ENCODE measurements around the gene ROBO1.

DNA sequence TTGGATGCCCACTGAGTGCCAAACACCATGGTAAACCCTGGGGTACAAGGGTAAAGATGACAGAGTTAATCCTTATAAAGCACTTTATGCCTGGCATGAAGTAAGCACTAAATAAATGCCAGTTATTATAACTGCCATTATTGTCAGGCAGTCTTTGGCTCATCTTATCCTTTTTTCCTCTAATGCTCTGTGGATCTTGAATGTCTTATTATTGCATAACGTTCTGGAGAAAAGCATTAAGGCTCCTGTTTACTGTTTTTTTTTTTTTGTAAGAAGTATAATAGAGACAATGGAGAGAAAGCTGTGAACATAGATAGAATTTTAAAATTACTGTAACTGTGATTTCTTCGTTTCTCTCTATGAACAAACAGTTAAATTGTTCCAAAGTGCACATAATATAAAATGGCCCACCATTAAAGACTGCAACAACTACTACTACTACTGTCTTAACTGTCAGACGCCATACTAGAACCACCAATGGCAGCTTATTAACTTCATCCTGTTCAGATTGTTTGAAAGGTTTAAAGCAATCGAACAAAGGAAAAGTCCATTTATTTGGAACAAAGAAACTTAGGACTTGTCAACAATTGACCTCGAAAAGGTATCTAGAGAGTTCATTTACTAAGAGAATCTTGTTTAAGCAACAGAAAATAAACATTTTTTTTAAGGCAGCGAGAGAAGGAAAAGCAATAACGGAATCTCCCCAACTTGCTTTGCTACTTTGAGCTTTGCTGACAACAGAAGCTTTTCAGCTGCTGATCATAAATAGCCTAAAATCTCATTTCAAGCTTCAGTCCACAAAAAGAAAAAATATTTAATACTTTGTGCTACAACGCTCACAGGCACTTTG is 520.7 kb downstream of the ROBO1 start:
- TF ChIP-seq, protein P1, sequence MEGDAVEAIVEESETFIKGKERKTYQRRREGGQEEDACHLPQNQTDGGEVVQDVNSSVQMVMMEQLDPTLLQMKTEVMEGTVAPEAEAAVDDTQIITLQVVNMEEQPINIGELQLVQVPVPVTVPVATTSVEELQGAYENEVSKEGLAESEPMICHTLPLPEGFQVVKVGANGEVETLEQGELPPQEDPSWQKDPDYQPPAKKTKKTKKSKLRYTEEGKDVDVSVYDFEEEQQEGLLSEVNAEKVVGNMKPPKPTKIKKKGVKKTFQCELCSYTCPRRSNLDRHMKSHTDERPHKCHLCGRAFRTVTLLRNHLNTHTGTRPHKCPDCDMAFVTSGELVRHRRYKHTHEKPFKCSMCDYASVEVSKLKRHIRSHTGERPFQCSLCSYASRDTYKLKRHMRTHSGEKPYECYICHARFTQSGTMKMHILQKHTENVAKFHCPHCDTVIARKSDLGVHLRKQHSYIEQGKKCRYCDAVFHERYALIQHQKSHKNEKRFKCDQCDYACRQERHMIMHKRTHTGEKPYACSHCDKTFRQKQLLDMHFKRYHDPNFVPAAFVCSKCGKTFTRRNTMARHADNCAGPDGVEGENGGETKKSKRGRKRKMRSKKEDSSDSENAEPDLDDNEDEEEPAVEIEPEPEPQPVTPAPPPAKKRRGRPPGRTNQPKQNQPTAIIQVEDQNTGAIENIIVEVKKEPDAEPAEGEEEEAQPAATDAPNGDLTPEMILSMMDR (CRISPR knock-in tag; IDR thresholded peaks at IDR 0.05), result no peak
- TF ChIP-seq JARID2 (CRISPR knock-in tag; IDR thresholded peaks at IDR 0.05; ENCODE audit: insufficient replicate concordance), result no peak
- TF ChIP-seq, protein P2, sequence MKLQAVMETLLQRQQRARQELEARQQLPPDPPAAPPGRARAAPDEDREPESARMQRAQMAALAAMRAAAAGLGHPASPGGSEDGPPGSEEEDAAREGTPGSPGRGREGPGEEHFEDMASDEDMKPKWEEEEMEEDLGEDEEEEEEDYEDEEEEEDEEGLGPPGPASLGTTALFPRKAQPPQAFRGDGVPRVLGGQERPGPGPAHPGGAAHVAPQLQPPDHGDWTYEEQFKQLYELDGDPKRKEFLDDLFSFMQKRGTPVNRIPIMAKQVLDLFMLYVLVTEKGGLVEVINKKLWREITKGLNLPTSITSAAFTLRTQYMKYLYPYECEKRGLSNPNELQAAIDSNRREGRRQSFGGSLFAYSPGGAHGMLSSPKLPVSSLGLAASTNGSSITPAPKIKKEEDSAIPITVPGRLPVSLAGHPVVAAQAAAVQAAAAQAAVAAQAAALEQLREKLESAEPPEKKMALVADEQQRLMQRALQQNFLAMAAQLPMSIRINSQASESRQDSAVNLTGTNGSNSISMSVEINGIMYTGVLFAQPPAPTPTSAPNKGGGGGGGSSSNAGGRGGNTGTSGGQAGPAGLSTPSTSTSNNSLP (IDR thresholded peaks at IDR 0.05; ENCODE audit: low read depth, low read length), result no peak
- TF ChIP-seq ATF1 (CRISPR knock-in tag; IDR thresholded peaks at IDR 0.05), result no peak
- TF ChIP-seq NR3C1 (CRISPR knock-in tag; IDR thresholded peaks at IDR 0.05), result no peak
- no peak for TF ChIP-seq MIER3 (CRISPR knock-in tag; IDR thresholded peaks at IDR 0.05; ENCODE audit: borderline replicate concordance)
- TF ChIP-seq TAF1 (CRISPR knock-in tag; IDR thresholded peaks at IDR 0.05), result no peak
- TF ChIP-seq SIN3B (IDR thresholded peaks at IDR 0.05; ENCODE audit: low read length), result no peak
- TF ChIP-seq POLR2A (IDR thresholded peaks at IDR 0.05; ENCODE audit: insufficient read depth in 1 of 2, low read depth in 2 of 2, low read length in 2 of 2), result no peak
- TF ChIP-seq ZNF546 (CRISPR knock-in tag; conservative IDR thresholded peaks at IDR 0.05), result no peak
